ENCODE data around the gene JOSD1. TPM values are rescaled to one million over a fixed set of nuclear protein-coding genes. Genes with fewer than 3 reads are reported as not detected.

The JOSD1 gene
- total and polyA plus RNA-seq, 2 donors (not counting 3 experiments of a cell fraction or from before 2014, with no cell fraction given) = 61.7 to 73.1 TPM

- Histone ChIP-seq H3K27me3 (ENCODE audit: control insufficient read depth in 2 of 2, insufficient read depth in 2 of 2, low read length in 2 of 2) (no peaks in the 10 kb centered on the region), H3K9me1 (replicated peaks; ENCODE audit: control insufficient read depth, extremely low read depth, insufficient read depth, low read length) (no peaks in the 10 kb centered on the region), H3K79me2 (ENCODE audit: control insufficient read depth, insufficient read depth, low read length) (peaks cover 8% of the 10 kb centered on the region), H3K4me1 (ENCODE audit: control insufficient read depth, extremely low read depth, insufficient read depth, low read length) (peaks cover 11% of the 10 kb centered on the region), H3K27ac (ENCODE audit: insufficient read depth, low read depth, low read length) (no peak overlapping the region), H3K4me3 (replicated peaks in 1 of 3; ENCODE audit: insufficient read depth in 1 of 3, low read depth in 1 of 3, low read length in 3 of 3) (no peak overlapping the region), H2AFZ (ENCODE audit: low read depth, low read length) (no peak overlapping the region), H4K20me1 (replicated peaks; ENCODE audit: control insufficient read depth, extremely low read depth, insufficient read depth, low read length) (no peaks in the 10 kb centered on the region), H3K36me3 (ENCODE audit: control insufficient read depth in 2 of 2, extremely low read depth in 1 of 2, insufficient read depth in 2 of 2, low read length in 2 of 2) (no peaks in the 10 kb centered on the region), H3K9me3 (replicated peaks; ENCODE audit: control insufficient read depth, insufficient read depth, low read length) (no peaks in the 10 kb centered on the region), H3K4me2 (ENCODE audit: insufficient read depth, low read length) (no peak overlapping the region), H3K9ac (replicated peaks; ENCODE audit: extremely low read depth, insufficient read depth, low read length) (no peak overlapping the region)
- intact Hi-C loops (cut with micrococcal nuclease) (no loop called here), dilution Hi-C loops (cut with MboI; ENCODE audit: extremely low pct_ligation_motif_present, low sequenced_read_pairs) (no loop called here)
- no peak for FAIRE-seq
- no peak for TF ChIP-seq EZH2 (IDR thresholded peaks at IDR 0.05; ENCODE audit: borderline replicate concordance, low read depth, low read length, severe bottlenecking)
- no peak for TF ChIP-seq POLR2AphosphoS5 (IDR thresholded peaks at IDR 0.05; ENCODE audit: insufficient read depth, low read depth, low read length)
- TF ChIP-seq FOS (IDR thresholded peaks at IDR 0.05; ENCODE audit: borderline replicate concordance, insufficient read depth, low read length) = no peak
- no peak for TF ChIP-seq MAX (IDR thresholded peaks at IDR 0.05; ENCODE audit: insufficient read depth, insufficient read length)
- no peak for TF ChIP-seq JUN (IDR thresholded peaks at IDR 0.05; ENCODE audit: borderline replicate concordance, insufficient read depth, insufficient read length, low read depth)
- no peak for TF ChIP-seq POLR2A (IDR thresholded peaks at IDR 0.05; ENCODE audit: low read depth, low read length)
- no peak for TF ChIP-seq MYC (IDR thresholded peaks at IDR 0.05; ENCODE audit: low read depth, low read length)
- no peak for TF ChIP-seq CTCF (IDR thresholded peaks at IDR 0.05; ENCODE audit: extremely low read depth in 1 of 2, insufficient read depth in 1 of 2, low read depth in 1 of 2, low read length in 2 of 2)
- no peak for TF ChIP-seq GATA2 (IDR thresholded peaks at IDR 0.05; ENCODE audit: insufficient read depth, insufficient read length, low read depth, low read length)
- BruUV-seq (replicated peaks) = no TSS peak
- POLR2A ChIA-PET = no interaction called here
- DNase-seq (ENCODE audit: low read depth, low spot score) = no peak
- CTCF ChIA-PET = no interaction called here
These were observed 47.0 kb downstream of the JOSD1 start for GRCh38 chr22:38653741-38654140.
